A673 (cell line): ENCODE data around the gene PTK6.

Source experiments
- EZH2 ChIP-seq: fragments of 200-600 bp; sonication (generic); IDR thresholded peaks from 2 replicates; pipeline ENCODE4 v1.6.1; 2017; ENCODE audit warnings: borderline replicate concordance, low read depth, mild to moderate bottlenecking, mixed read lengths, antibody characterized with exemption, low read length; ENCODE audit not compliant: poor library complexity, severe bottlenecking
- TF ChIP-seq, protein P1 (sequence below): fragments of 300-800, 200-600 bp; sonication (generic); conservative IDR thresholded peaks from 2 replicates; pipeline ENCODE4 v1.5.1; 2017; ENCODE audit warnings: low read depth, mild to moderate bottlenecking, antibody characterized with exemption, low read length, moderate library complexity, mixed read lengths

DNA sequence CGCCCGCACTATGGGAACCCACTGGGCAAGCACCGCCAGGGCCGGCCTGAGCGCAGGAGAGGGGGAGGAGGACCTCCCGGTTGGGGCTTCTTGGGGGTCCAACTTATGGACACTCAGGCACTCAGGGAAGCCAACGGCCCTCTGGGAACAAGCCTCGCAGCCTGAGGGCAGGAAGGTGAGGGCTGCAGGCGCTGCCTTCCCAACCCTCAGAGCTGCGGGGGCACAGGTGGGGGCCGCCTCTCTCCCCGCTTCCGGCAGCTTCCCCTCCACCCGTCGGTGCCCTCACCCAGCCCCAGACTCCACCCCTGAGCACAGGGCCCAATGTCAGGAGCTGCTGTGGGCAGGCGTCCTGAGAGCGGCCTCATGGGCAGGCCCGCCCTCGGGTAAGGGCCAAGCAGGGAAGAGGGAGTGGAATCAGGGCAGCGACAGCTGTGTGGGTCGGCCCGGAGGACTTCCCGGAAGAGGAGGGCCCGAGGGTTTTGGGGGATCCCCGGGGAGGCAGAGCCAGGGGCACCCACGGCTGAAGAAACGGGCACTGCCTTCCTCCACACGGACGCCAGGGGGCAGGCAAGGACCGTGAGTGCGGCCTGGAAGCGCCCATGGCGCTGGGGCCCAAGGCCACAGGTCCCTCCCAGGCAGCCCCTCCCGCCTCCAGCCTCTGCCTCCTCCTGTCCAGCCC lies 488 bp upstream of the PTK6 start:
- TF ChIP-seq, protein P1, sequence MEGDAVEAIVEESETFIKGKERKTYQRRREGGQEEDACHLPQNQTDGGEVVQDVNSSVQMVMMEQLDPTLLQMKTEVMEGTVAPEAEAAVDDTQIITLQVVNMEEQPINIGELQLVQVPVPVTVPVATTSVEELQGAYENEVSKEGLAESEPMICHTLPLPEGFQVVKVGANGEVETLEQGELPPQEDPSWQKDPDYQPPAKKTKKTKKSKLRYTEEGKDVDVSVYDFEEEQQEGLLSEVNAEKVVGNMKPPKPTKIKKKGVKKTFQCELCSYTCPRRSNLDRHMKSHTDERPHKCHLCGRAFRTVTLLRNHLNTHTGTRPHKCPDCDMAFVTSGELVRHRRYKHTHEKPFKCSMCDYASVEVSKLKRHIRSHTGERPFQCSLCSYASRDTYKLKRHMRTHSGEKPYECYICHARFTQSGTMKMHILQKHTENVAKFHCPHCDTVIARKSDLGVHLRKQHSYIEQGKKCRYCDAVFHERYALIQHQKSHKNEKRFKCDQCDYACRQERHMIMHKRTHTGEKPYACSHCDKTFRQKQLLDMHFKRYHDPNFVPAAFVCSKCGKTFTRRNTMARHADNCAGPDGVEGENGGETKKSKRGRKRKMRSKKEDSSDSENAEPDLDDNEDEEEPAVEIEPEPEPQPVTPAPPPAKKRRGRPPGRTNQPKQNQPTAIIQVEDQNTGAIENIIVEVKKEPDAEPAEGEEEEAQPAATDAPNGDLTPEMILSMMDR = peak; percentile 93
- no peak for TF ChIP-seq EZH2
